A549 (cell line): ENCODE results near the gene TESMIN. TPM values are rescaled to one million over a fixed set of nuclear protein-coding genes. Genes with fewer than 3 reads are reported as not detected.
A peak's percentile ranks its signal among the peaks of the same experiment; 100 is the strongest.

Experiments
- ATAC-seq, 2 experiments: fragments of 200-7000 bp in 1 of 2; fragments of >200 bp in 1 of 2; cut with Nextera tagmentation in 1 of 2; cut with Tn5 transposase in 1 of 2; 3 replicates each; pipeline versions ENCODE4 v1.8.0 to v1.9.1; 2018 to 2020; ENCODE audit warnings: mild to moderate bottlenecking in 1 of 2, moderate library complexity in 1 of 2
- CTCF ChIA-PET: fragments of 300-600 bp; sonication (Branson Sonifier 250); formaldehyde crosslinking; extraction: SDS; loops from one replicate; lab custom pipeline; 2021; ENCODE audit warnings: antibody characterized with exemption, inconsistent platforms; lab: Yijun Ruan, JAX
- POLR2A ChIA-PET: fragments of 350-600 bp; formaldehyde crosslinking; extraction: SDS; loops from one replicate; lab custom pipeline; 2021; ENCODE audit warnings: antibody characterized with exemption, inconsistent platforms; lab: Yijun Ruan, JAX
- DNase-seq, 2 experiments: peaks; one replicate each; pipeline versions ENCODE4 v3.0.0 to v3.0.0-alpha.2; 2011 to 2016; ENCODE audit warnings: low read depth in 1 of 2, low spot score in 1 of 2
- FAIRE-seq: peaks from 2 replicates; lab custom pipeline; 2011; peaks lifted over from hg19 to GRCh38; lab: Jason Lieb, UNC
- H3K27ac ChIP-seq, 2 experiments: fragments of >200 bp; sonication (Bioruptor Twin); formaldehyde crosslinking; 3 replicates each; pipeline ENCODE4 v1.5.1; 2016 to 2017
- H3K4me1 ChIP-seq: fragments of >200 bp; sonication (Bioruptor Twin); formaldehyde crosslinking; 3 replicates; pipeline ENCODE4 v1.6.1; 2016
- H3K4me2 ChIP-seq: fragments of >200 bp; sonication (Bioruptor Twin); formaldehyde crosslinking; 3 replicates; pipeline ENCODE4 v1.6.1; 2016
- H3K4me3 ChIP-seq: fragments of >200 bp; sonication (Bioruptor Twin); formaldehyde crosslinking; 3 replicates; pipeline ENCODE4 v1.5.1; 2016
- H3K9me3 ChIP-seq: fragments of >200 bp; sonication (Bioruptor Twin); formaldehyde crosslinking; 3 replicates; pipeline ENCODE4 v1.6.1; 2016
- BCL3 ChIP-seq: fragments of >200 bp; sonication (Bioruptor Twin); formaldehyde crosslinking; IDR thresholded peaks from 3 replicates; pipeline ENCODE4 v1.6.1; 2016
- CBX2 ChIP-seq: fragments of 200-600 bp; sonication (generic); IDR thresholded peaks from 2 replicates; pipeline ENCODE4 v1.6.1; 2016; ENCODE audit warnings: low read depth, mild to moderate bottlenecking, borderline replicate concordance
- CBX8 ChIP-seq: fragments of 200-600 bp; sonication (generic); IDR thresholded peaks from 2 replicates; pipeline ENCODE4 v1.6.1; 2016
- CEBPB ChIP-seq, 2 experiments: fragments of >200 bp in 1 of 2; sonication (Bioruptor Twin) in 1 of 2; formaldehyde crosslinking in 1 of 2; IDR thresholded peaks; 2 replicates each; pipeline ENCODE4 v1.6.1; 2012 to 2016
- CTCF ChIP-seq: fragments of >200 bp; sonication (Bioruptor Twin); formaldehyde crosslinking; IDR thresholded peaks from 3 replicates; pipeline ENCODE4 v1.5.1; 2016
- E2F6 ChIP-seq: IDR thresholded peaks from 2 replicates; pipeline ENCODE4 v1.6.1; 2012; ENCODE audit warnings: low read depth, borderline replicate concordance
- ESRRA ChIP-seq: fragments of 150-350 bp; IDR thresholded peaks from 2 replicates; pipeline ENCODE4 v1.6.1; 2014; ENCODE audit warnings: mild to moderate bottlenecking, low read length, borderline replicate concordance
- FOSL2 ChIP-seq, 2 experiments: fragments of 450-650 bp in 1 of 2; fragments of >200 bp in 1 of 2; sonication (Bioruptor Twin) in 1 of 2; formaldehyde crosslinking; IDR thresholded peaks; 2 replicates each; pipeline versions ENCODE4 v1.5.0 to v1.6.1; 2016 to 2020; ENCODE audit warnings: mild to moderate bottlenecking in 1 of 2, moderate library complexity in 1 of 2
- FOXS1 ChIP-seq: fragments of 250-450 bp; sonication (Bioruptor Pico); IDR thresholded peaks from 2 replicates; pipeline ENCODE4 v1.5.0; 2020; ENCODE audit warnings: mild to moderate bottlenecking, moderate library complexity
- GATA3 ChIP-seq: IDR thresholded peaks from 2 replicates; pipeline ENCODE4 v1.6.1; 2012; ENCODE audit warnings: borderline replicate concordance
- HDAC2 ChIP-seq: fragments of 200-600 bp; sonication (generic); IDR thresholded peaks from 2 replicates; pipeline ENCODE4 v1.6.1; 2016
- HMGXB4 ChIP-seq: fragments of 250-450 bp; sonication (Bioruptor Pico); IDR thresholded peaks from 2 replicates; pipeline ENCODE4 v1.5.0; 2021; ENCODE audit warnings: mild to moderate bottlenecking, moderate library complexity, borderline replicate concordance
- JUN ChIP-seq, 2 experiments: fragments of >200 bp; sonication (Bioruptor Twin); formaldehyde crosslinking; IDR thresholded peaks; 2 replicates in 1 of 2; 3 replicates in 1 of 2; pipeline ENCODE4 v1.6.1; 2016 to 2017
- JUNB ChIP-seq: fragments of >200 bp; sonication (Bioruptor Twin); formaldehyde crosslinking; IDR thresholded peaks from 2 replicates; pipeline ENCODE4 v1.6.1; 2016
- MAFK ChIP-seq: fragments of 450-650 bp; IDR thresholded peaks from 2 replicates; pipeline ENCODE4 v1.6.1; 2014; ENCODE audit not compliant: partially characterized antibody
- NFE2L2 ChIP-seq: fragments of 150-350 bp; conservative IDR thresholded peaks from 2 replicates; pipeline ENCODE4 v1.6.1; 2014; ENCODE audit warnings: low read length
- NPAS2 ChIP-seq: fragments of 250-450 bp; sonication (Bioruptor Pico); IDR thresholded peaks from 2 replicates; pipeline ENCODE4 v1.8.0; 2022; ENCODE audit warnings: mild to moderate bottlenecking, moderate library complexity, borderline replicate concordance
- NR3C1 ChIP-seq: fragments of >200 bp; sonication (Bioruptor Twin); formaldehyde crosslinking; IDR thresholded peaks from 3 replicates; pipeline ENCODE4 v1.6.1; 2017
- RFX5 ChIP-seq: fragments of 450-650 bp; IDR thresholded peaks from 2 replicates; pipeline ENCODE4 v1.7.1; 2014; ENCODE audit warnings: antibody characterized with exemption, mild to moderate bottlenecking, moderate library complexity
- RNF2 ChIP-seq: fragments of 200-600 bp; sonication (generic); IDR thresholded peaks from 2 replicates; pipeline ENCODE4 v1.6.1; 2016; ENCODE audit warnings: low read depth, mild to moderate bottlenecking, antibody characterized with exemption, moderate library complexity, borderline replicate concordance
- SMC3 ChIP-seq: fragments of >200 bp; sonication (Bioruptor Twin); formaldehyde crosslinking; IDR thresholded peaks from 3 replicates; pipeline ENCODE4 v1.6.1; 2018; ENCODE audit warnings: inconsistent platforms
- TFCP2L1 ChIP-seq: fragments of 250-450 bp; sonication (Bioruptor Pico); IDR thresholded peaks from 2 replicates; pipeline ENCODE4 v1.5.0; 2021; ENCODE audit warnings: mild to moderate bottlenecking
- ZC3H11A ChIP-seq: fragments of 450-650 bp; IDR thresholded peaks from 2 replicates; pipeline ENCODE4 v1.6.1; 2014; ENCODE audit warnings: antibody characterized with exemption, mild to moderate bottlenecking
- ZFP36 ChIP-seq: fragments of 450-650 bp; IDR thresholded peaks from 2 replicates; pipeline ENCODE4 v1.6.1; 2014; ENCODE audit warnings: borderline replicate concordance; ENCODE audit not compliant: partially characterized antibody
- WGBS: methylation state at CpG from one replicate; pipeline ENCODE4 v1.1.6; 2017; ENCODE audit errors: missing lambda C conversion rate; 5-methylcytosine and 5-hydroxymethylcytosine counted together
- polyA plus RNA-seq, 4 experiments: library from polyadenylated mRNA; depleted of rRNA in 3 of 4; stranded (reverse); fragments of >200 nt; fragmentation: RNase III in 1 of 4; extraction: RNeasy Plus Mini Kit Qiagen cat#74134 plus additional on column Dnase treatment in 1 of 4; gene quantifications; 2 replicates in 3 of 4; 3 replicates in 1 of 4; pipeline ENCODE4 v1.2.3, GENCODE V29; 2011 to 2017

TESMIN gene
- polyA plus RNA-seq, 2 of the 4 experiments (the other 2 are of a cell fraction): 4.5 to 5.2 TPM

GRCh38 chr11:68680541-68681231, 70.6 kb downstream of the TESMIN start:
- 92% methylated on average over 17 of the region's 17 CpGs for WGBS
- CTCF ChIA-PET: no interaction called here
- H3K4me2 ChIP-seq: no peak overlapping the region

GRCh38 chr11:68678031-68678441, 73.3 kb downstream of the TESMIN start:
- POLR2A ChIA-PET: no interaction called here
- ATAC-seq: no peak

More at GRCh38 chr11:68680541-68681231, 70.6 kb downstream of the TESMIN start:
- POLR2A ChIA-PET: no interaction called here
- H3K27ac ChIP-seq: no peak overlapping the region
- H3K4me3 ChIP-seq: no peak overlapping the region
- H3K4me1 ChIP-seq: peaks cover 15% of the 10 kb centered on the region
- no peaks in the 10 kb centered on the region for H3K9me3 ChIP-seq
- DNase-seq: no peak
- ATAC-seq: no peak
- FAIRE-seq: no peak
- TF ChIP-seq NR3C1 (no peak), FOXS1 (CRISPR knock-in tag) (no peak), E2F6 (no peak), SMC3 (no peak), CEBPB (IDR thresholded peaks at IDR 0.05) (no peak), RFX5 (no peak), CBX2 (no peak), ZFP36 (no peak), HMGXB4 (CRISPR knock-in tag) (no peak), RNF2 (no peak), CBX8 (no peak), NFE2L2 (no peak), CTCF (no peak), ZC3H11A (no peak), GATA3 (no peak)

GRCh38 chr11:68677432-68677831, 73.9 kb downstream of the TESMIN start:
- ATAC-seq (peak; percentile 84 to 87), FAIRE-seq (no peak), DNase-seq (peak; percentile 71 to 72)
- TF ChIP-seq TFCP2L1 (CRISPR knock-in tag): no peak
- TF ChIP-seq NPAS2: no peak
- TF ChIP-seq FOSL2 (IDR thresholded peaks at IDR 0.05): peak; percentile 39; the same call in 1 of the 2 replicates
- TF ChIP-seq FOSL2 (CRISPR knock-in tag; IDR thresholded peaks at IDR 0.05): peak; percentile 72
- TF ChIP-seq JUNB: peak; percentile 32; the same call in 1 of the 2 replicates
- TF ChIP-seq HDAC2: no peak
- TF ChIP-seq GATA3: no peak
- TF ChIP-seq JUN (IDR thresholded peaks at IDR 0.05): peak in 1 of 2 experiments; percentile 26; a peak in 1 of 5 replicates
- no peak for TF ChIP-seq HMGXB4 (CRISPR knock-in tag)
- no peak for TF ChIP-seq BCL3
- peak overlapping the region; percentile 60 for H3K4me2 ChIP-seq
- peak overlapping the region; percentile 57 to 63; a peak in 5 of 6 replicates for H3K27ac ChIP-seq
- 0% methylated on average over 2 of the region's 6 CpGs for WGBS
- ChIA-PET POLR2A (no interaction called here), CTCF (interaction anchor here (0.6 to 2.0 kb wide), 5 partner anchors 14 to 1645 kb away, joined by 3 to 8 read pairs (median 3); no protein-coding TSS in a partner anchor)
- H3K4me1 ChIP-seq: peaks cover 13% of the 10 kb centered on the region
- H3K4me3 ChIP-seq: no peak overlapping the region
- peaks cover 8% of the 10 kb centered on the region; the same call in 2 of the 3 replicates for H3K9me3 ChIP-seq

More at GRCh38 chr11:68678031-68678441, 73.3 kb downstream of the TESMIN start:
- CTCF ChIA-PET: interaction anchor here (1.0 kb wide), 1 partner anchor 15 kb away, joined by 3 read pairs; no protein-coding TSS in a partner anchor
- no peak for DNase-seq
- TF ChIP-seq ESRRA: no peak
- TF ChIP-seq MAFK: peak; percentile 93
- TF ChIP-seq RNF2: no peak
- TF ChIP-seq, all 56 proteins: peak for 1
- Histone ChIP-seq H3K4me1 (peaks cover 13% of the 10 kb centered on the region), H3K4me2 (peak overlapping the region; percentile 60; the same call in 2 of the 3 replicates), H3K9me3 (peaks cover 8% of the 10 kb centered on the region; the same call in 2 of the 3 replicates), H3K4me3 (no peak overlapping the region), H3K27ac (peak overlapping the region in 1 of 2 experiments; percentile 63; a peak in 2 of 6 replicates)
- 84% methylated on average over 15 of the region's 15 CpGs for WGBS
- no peak for FAIRE-seq
